ENCODE measurements around the gene DGAT2. TPM values are rescaled to one million over a fixed set of nuclear protein-coding genes. Genes with fewer than 3 reads are reported as not detected.

The DGAT2 gene
- total RNA-seq, 2 experiments from 2014 or later: 0.65 to 0.86 TPM

GRCh38 chr11:75762885-75763284 lies 5.7 kb upstream of the DGAT2 start:
- Mint-ChIP-seq H3K36me3 (no peaks in the 10 kb centered on the region), H3K27ac (no peak overlapping the region), H3K27me3 (peaks cover 8% of the 10 kb centered on the region), H3K4me3 (no peak overlapping the region), H3K4me1 (peaks cover 14% of the 10 kb centered on the region), H3K9me3 (no peaks in the 10 kb centered on the region)
- POLR2A ChIA-PET: no interaction called here
- DNase-seq: no peak
- ATAC-seq (ENCODE audit: low read depth): no peak

GRCh38 chr11:75763846-75764245 lies 4.7 kb upstream of the DGAT2 start:
- no peak for ATAC-seq (ENCODE audit: low read depth)
- H3K27ac Mint-ChIP-seq: no peak overlapping the region
- peaks cover 6% of the 10 kb centered on the region for H3K27me3 Mint-ChIP-seq
- peaks cover 18% of the 10 kb centered on the region for H3K4me1 Mint-ChIP-seq
- no peaks in the 10 kb centered on the region for H3K9me3 Mint-ChIP-seq
- POLR2A ChIA-PET: interaction anchor here (0.5 kb wide), 1 partner anchor 43 kb away, joined by 3 read pairs; no protein-coding TSS in a partner anchor
- no peak overlapping the region for H3K4me3 Mint-ChIP-seq
- H3K36me3 Mint-ChIP-seq: no peaks in the 10 kb centered on the region
- no peak for DNase-seq

GRCh38 chr11:75765116-75765515 lies 3.5 kb upstream of the DGAT2 start:
- POLR2A ChIA-PET: no interaction called here

GRCh38 chr11:75766443-75767227 lies 1.9 kb upstream of the DGAT2 start:
- Mint-ChIP-seq H3K9me3 (no peaks in the 10 kb centered on the region), H3K27me3 (peaks cover 21% of the 10 kb centered on the region), H3K4me3 (no peak overlapping the region), H3K36me3 (no peaks in the 10 kb centered on the region), H3K27ac (no peak overlapping the region), H3K4me1 (peaks cover 17% of the 10 kb centered on the region)
- DNase-seq (no peak), ATAC-seq (ENCODE audit: low read depth) (no peak)
- POLR2A ChIA-PET: no interaction called here

More at GRCh38 chr11:75765116-75765515, 3.5 kb upstream of the DGAT2 start:
- H3K27me3 Mint-ChIP-seq: peaks cover 11% of the 10 kb centered on the region
- H3K4me3 Mint-ChIP-seq: no peak overlapping the region
- H3K9me3 Mint-ChIP-seq: no peaks in the 10 kb centered on the region
- no peaks in the 10 kb centered on the region for H3K36me3 Mint-ChIP-seq
- ATAC-seq (ENCODE audit: low read depth) (no peak), DNase-seq (no peak)
- H3K4me1 Mint-ChIP-seq: peaks cover 18% of the 10 kb centered on the region
- no peak overlapping the region for H3K27ac Mint-ChIP-seq

GRCh38 chr11:75767228-75767572 lies 1.4 kb upstream of the DGAT2 start:
- Mint-ChIP-seq H3K4me1 (peaks cover 17% of the 10 kb centered on the region), H3K9me3 (no peaks in the 10 kb centered on the region), H3K4me3 (no peak overlapping the region), H3K36me3 (no peaks in the 10 kb centered on the region), H3K27ac (no peak overlapping the region), H3K27me3 (peaks cover 22% of the 10 kb centered on the region)
- POLR2A ChIA-PET: no interaction called here
- DNase-seq: no peak
- no peak for ATAC-seq (ENCODE audit: low read depth)

GRCh38 chr11:75767793-75768111 lies 826 bp upstream of the DGAT2 start:
- H3K4me1 Mint-ChIP-seq: peaks cover 19% of the 10 kb centered on the region
- H3K27me3 Mint-ChIP-seq: peaks cover 22% of the 10 kb centered on the region
- no peaks in the 10 kb centered on the region for H3K9me3 Mint-ChIP-seq
- DNase-seq (no peak), ATAC-seq (ENCODE audit: low read depth) (no peak)
- POLR2A ChIA-PET: no interaction called here
- H3K27ac Mint-ChIP-seq: no peak overlapping the region
- no peaks in the 10 kb centered on the region for H3K36me3 Mint-ChIP-seq
- H3K4me3 Mint-ChIP-seq: no peak overlapping the region

GRCh38 chr11:75768909-75769771 lies 562 bp downstream of the DGAT2 start:
- Mint-ChIP-seq H3K4me3 (peak overlapping the region; percentile 20), H3K27ac (no peak overlapping the region), H3K4me1 (peaks cover 24% of the 10 kb centered on the region), H3K9me3 (no peaks in the 10 kb centered on the region), H3K36me3 (no peaks in the 10 kb centered on the region), H3K27me3 (peaks cover 22% of the 10 kb centered on the region)
- DNase-seq (no peak), ATAC-seq (ENCODE audit: low read depth) (no peak)
- POLR2A ChIA-PET: no interaction called here

GRCh38 chr11:75770102-75770501 lies 1.5 kb downstream of the DGAT2 start:
- no peak overlapping the region for H3K27ac Mint-ChIP-seq
- POLR2A ChIA-PET: no interaction called here
- no peaks in the 10 kb centered on the region for H3K36me3 Mint-ChIP-seq
- H3K4me3 Mint-ChIP-seq: no peak overlapping the region
- H3K27me3 Mint-ChIP-seq: peaks cover 22% of the 10 kb centered on the region
- ATAC-seq (ENCODE audit: low read depth): no peak
- DNase-seq: no peak
- H3K9me3 Mint-ChIP-seq: no peaks in the 10 kb centered on the region
- peaks cover 24% of the 10 kb centered on the region for H3K4me1 Mint-ChIP-seq

GRCh38 chr11:75771646-75772410 lies 3.2 kb downstream of the DGAT2 start:
- peak overlapping the region; percentile 17 for H3K27ac Mint-ChIP-seq
- no peak for ATAC-seq (ENCODE audit: low read depth)
- H3K4me3 Mint-ChIP-seq: no peak overlapping the region
- H3K27me3 Mint-ChIP-seq: peaks cover 22% of the 10 kb centered on the region
- no peaks in the 10 kb centered on the region for H3K36me3 Mint-ChIP-seq
- no peaks in the 10 kb centered on the region for H3K9me3 Mint-ChIP-seq
- H3K4me1 Mint-ChIP-seq: peaks cover 24% of the 10 kb centered on the region
- POLR2A ChIA-PET: no interaction called here
- no peak for DNase-seq

GRCh38 chr11:75773595-75774353 lies 5.2 kb downstream of the DGAT2 start:
- no peak for DNase-seq
- POLR2A ChIA-PET: no interaction called here
- Mint-ChIP-seq H3K4me3 (no peak overlapping the region), H3K27ac (peak overlapping the region; percentile 77), H3K9me3 (no peaks in the 10 kb centered on the region), H3K4me1 (peaks cover 23% of the 10 kb centered on the region), H3K36me3 (no peaks in the 10 kb centered on the region), H3K27me3 (peaks cover 22% of the 10 kb centered on the region)
- peak; percentile 53 for ATAC-seq (ENCODE audit: low read depth)

GRCh38 chr11:75775056-75775455 lies 6.5 kb downstream of the DGAT2 start:
- no peak for ATAC-seq (ENCODE audit: low read depth)
- peaks cover 26% of the 10 kb centered on the region for H3K4me1 Mint-ChIP-seq

GRCh38 chr11:75776546-75776945 lies 8.0 kb downstream of the DGAT2 start:
- POLR2A ChIA-PET: interaction anchor here (1.4 kb wide), 1 partner anchor 37 kb away, joined by 5 read pairs; no protein-coding TSS in a partner anchor
- ATAC-seq (ENCODE audit: low read depth) (no peak), DNase-seq (no peak)
- H3K27ac Mint-ChIP-seq: no peak overlapping the region
- H3K4me1 Mint-ChIP-seq: peaks cover 26% of the 10 kb centered on the region
- H3K27me3 Mint-ChIP-seq: peaks cover 2% of the 10 kb centered on the region
- H3K9me3 Mint-ChIP-seq: no peaks in the 10 kb centered on the region
- H3K36me3 Mint-ChIP-seq: no peaks in the 10 kb centered on the region
- H3K4me3 Mint-ChIP-seq: no peak overlapping the region

More at GRCh38 chr11:75775056-75775455, 6.5 kb downstream of the DGAT2 start:
- no peak for DNase-seq
- H3K9me3 Mint-ChIP-seq: no peaks in the 10 kb centered on the region
- H3K4me3 Mint-ChIP-seq: no peak overlapping the region
- H3K27ac Mint-ChIP-seq: no peak overlapping the region
- H3K36me3 Mint-ChIP-seq: no peaks in the 10 kb centered on the region
- POLR2A ChIA-PET: no interaction called here
- peaks cover 12% of the 10 kb centered on the region for H3K27me3 Mint-ChIP-seq

Data from activated naive CD8-positive, alpha-beta T cell treated with anti-CD3 and anti-CD28 coated beads, Interleukin-2, amount 10 ng/mL, durations not matched to agents 7 days and 5 days (primary cell).